NOMO-1 (cell line): ENCODE data around the gene GOLGA8J.
"Not testable (repeated sequence)": the region's sequence is repeated elsewhere in the genome, so short reads cannot be mapped to it uniquely, and the experiment has no call there.

Experiments used
- DNase-seq, 2 experiments: peaks; one replicate each; lab custom pipeline; 2025; ENCODE audit not compliant: unreplicated experiment in 2 of 2; lab: John Stamatoyannopoulos, UW

Gene GOLGA8J

GRCh38 chr15:30082655-30083054, at the start of gene GOLGA8J:
Gene GOLGA8J, plus strand, starts transcription at chr15:30082955. Its CDS starts 98 bp downstream, at chr15:30083053.
- not testable (repeated sequence) for DNase-seq

- no peak for DNase-seq
These were observed 49.5 kb upstream of the GOLGA8J start for GRCh38 chr15:30033211-30033610.

- no peak for DNase-seq
These were observed 49.0 kb upstream of the GOLGA8J start for GRCh38 chr15:30033763-30034162.

GRCh38 chr15:30036036-30036703, 46.6 kb upstream of the GOLGA8J start:
- DNase-seq: no peak

- no peak for DNase-seq
These were observed 43.9 kb upstream of the GOLGA8J start for GRCh38 chr15:30038667-30039523.

GRCh38 chr15:30041868-30042267, 40.9 kb upstream of the GOLGA8J start:
- no peak for DNase-seq

- DNase-seq: no peak
These were observed 40.2 kb upstream of the GOLGA8J start for GRCh38 chr15:30042556-30042955.

- no peak for DNase-seq
These were observed 39.5 kb upstream of the GOLGA8J start for GRCh38 chr15:30043211-30043655.

- no peak for DNase-seq
These were observed 38.4 kb upstream of the GOLGA8J start for GRCh38 chr15:30044377-30044776.

GRCh38 chr15:30044826-30045225, 37.9 kb upstream of the GOLGA8J start:
- not testable (repeated sequence) for DNase-seq

- not testable (repeated sequence) for DNase-seq
These were observed 37.3 kb upstream of the GOLGA8J start for GRCh38 chr15:30045248-30046041.

GRCh38 chr15:30046430-30046829, 36.3 kb upstream of the GOLGA8J start:
- no peak for DNase-seq

GRCh38 chr15:30055604-30056003, 27.2 kb upstream of the GOLGA8J start:
- no peak for DNase-seq

GRCh38 chr15:30056166-30056565, 26.6 kb upstream of the GOLGA8J start:
- no peak for DNase-seq

GRCh38 chr15:30059771-30060170, 23.0 kb upstream of the GOLGA8J start:
- DNase-seq: no peak

- no peak for DNase-seq
These were observed 19.9 kb upstream of the GOLGA8J start for GRCh38 chr15:30062881-30063280.

GRCh38 chr15:30063835-30064546, 18.8 kb upstream of the GOLGA8J start:
- DNase-seq: no peak

- no peak for DNase-seq
These were observed 17.5 kb upstream of the GOLGA8J start for GRCh38 chr15:30065025-30065801.

GRCh38 chr15:30068326-30068725, 14.4 kb upstream of the GOLGA8J start:
- no peak for DNase-seq

- no peak for DNase-seq
These were observed 10.1 kb upstream of the GOLGA8J start for GRCh38 chr15:30072630-30073029.
